Measurements from ENCODE around the gene CD68. TPM values are rescaled to one million over a fixed set of nuclear protein-coding genes. Genes with fewer than 3 reads are reported as not detected.
"Not testable (repeated sequence)": the region's sequence is repeated elsewhere in the genome, so short reads cannot be mapped to it uniquely, and the experiment has no call there.

Gene CD68
- total RNA-seq, 2 donors from 2014 or later = 20.8 to 51.1 TPM

DNA sequence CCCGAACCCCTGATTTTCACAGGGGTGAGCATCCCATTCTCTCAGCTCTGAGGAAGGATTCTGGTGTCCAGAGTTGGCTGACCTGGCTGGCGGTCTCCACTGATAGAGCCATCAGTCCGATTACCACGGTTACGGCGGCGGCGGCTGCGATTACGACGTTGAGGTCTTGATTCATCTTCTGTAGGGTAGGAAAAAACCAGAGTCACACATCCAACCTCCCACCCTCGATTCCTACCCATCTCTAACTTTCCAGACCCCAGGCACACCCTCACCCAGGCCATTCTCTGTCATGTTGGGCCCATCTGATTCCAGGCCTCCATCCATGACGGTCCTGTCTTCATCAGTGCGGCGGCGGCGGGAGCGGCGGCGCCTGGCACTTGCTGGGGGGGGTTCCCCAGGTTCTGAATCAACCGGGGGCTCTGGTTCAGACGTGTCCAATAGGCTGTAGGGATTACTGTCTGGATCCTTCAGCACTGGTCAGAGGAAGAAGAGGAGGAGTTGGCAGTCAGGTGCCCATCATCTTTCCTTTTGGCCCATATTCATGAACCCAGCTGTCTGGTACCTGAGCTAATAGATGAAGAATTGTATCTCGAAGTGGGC, 13.1 kb downstream of the CD68 start:
- no peak overlapping the region for H3K4me3 Mint-ChIP-seq
- ATAC-seq = no peak
- no peaks in the 10 kb centered on the region for H3K9me3 Mint-ChIP-seq
- peaks cover 20% of the 10 kb centered on the region for H3K36me3 Mint-ChIP-seq
- no peak overlapping the region for H3K27ac Mint-ChIP-seq
- no peak for DNase-seq (ENCODE audit: low spot score)
- H3K4me1 Mint-ChIP-seq (ENCODE audit: low read depth in 2 of 2) = no peaks in the 10 kb centered on the region
- H3K27me3 Mint-ChIP-seq = no peaks in the 10 kb centered on the region

GRCh38 chr17:7593296-7593695, 13.9 kb downstream of the CD68 start:
- Mint-ChIP-seq H3K4me3 (no peak overlapping the region), H3K27ac (no peak overlapping the region), H3K9me3 (no peaks in the 10 kb centered on the region), H3K27me3 (no peaks in the 10 kb centered on the region), H3K4me1 (ENCODE audit: low read depth in 2 of 2) (no peaks in the 10 kb centered on the region), H3K36me3 (peaks cover 20% of the 10 kb centered on the region)
- ATAC-seq = no peak
- DNase-seq (ENCODE audit: low spot score) = no peak

GRCh38 chr17:7597561-7597960, 18.1 kb downstream of the CD68 start:
- H3K4me1 Mint-ChIP-seq (ENCODE audit: low read depth in 2 of 2); DNase-seq (ENCODE audit: low spot score); ATAC-seq; H3K27ac Mint-ChIP-seq; H3K9me3 Mint-ChIP-seq; H3K4me3 Mint-ChIP-seq; H3K27me3 Mint-ChIP-seq: not testable (repeated sequence)
- H3K36me3 Mint-ChIP-seq = peaks cover 32% of the 10 kb centered on the region

GRCh38 chr17:7606280-7606679, 26.8 kb downstream of the CD68 start:
- H3K4me1 Mint-ChIP-seq (ENCODE audit: low read depth in 2 of 2) = peaks cover 9 to 15% of the 10 kb centered on the region in 2 donors
- no peak overlapping the region for H3K4me3 Mint-ChIP-seq
- H3K27me3 Mint-ChIP-seq = no peaks in the 10 kb centered on the region
- H3K9me3 Mint-ChIP-seq = no peaks in the 10 kb centered on the region
- ATAC-seq (no peak), DNase-seq (ENCODE audit: low spot score) (no peak)
- no peak overlapping the region for H3K27ac Mint-ChIP-seq
- H3K36me3 Mint-ChIP-seq = peaks cover 21% of the 10 kb centered on the region

DNA sequence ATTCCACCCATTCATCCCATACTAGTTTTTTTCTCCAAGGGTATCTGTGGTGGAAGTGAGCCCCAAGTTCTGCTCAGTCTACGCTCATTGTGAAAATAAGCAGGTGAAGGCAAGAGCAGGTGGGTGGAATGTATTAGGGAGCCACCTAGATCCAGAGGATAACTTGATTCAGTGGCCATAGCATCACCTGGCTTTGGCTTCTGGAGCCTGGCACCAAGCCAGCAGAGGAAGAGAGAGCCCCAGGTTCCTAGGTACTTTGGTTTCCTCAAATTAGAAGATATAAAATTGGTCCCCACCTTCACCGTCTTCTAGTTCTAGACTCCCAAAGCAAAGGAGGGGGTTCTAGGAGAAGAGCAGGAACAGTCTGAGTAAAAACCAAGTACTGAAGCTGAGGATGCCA, 31.2 kb downstream of the CD68 start:
- no peak overlapping the region for H3K4me3 Mint-ChIP-seq
- peaks cover 4% of the 10 kb centered on the region for H3K36me3 Mint-ChIP-seq
- H3K4me1 Mint-ChIP-seq (ENCODE audit: low read depth in 2 of 2) = peaks cover 29 to 40% of the 10 kb centered on the region in 2 donors
- no peak overlapping the region for H3K27ac Mint-ChIP-seq
- DNase-seq (ENCODE audit: low spot score) (no peak), ATAC-seq (no peak)
- no peaks in the 10 kb centered on the region for H3K27me3 Mint-ChIP-seq
- no peaks in the 10 kb centered on the region for H3K9me3 Mint-ChIP-seq

- Mint-ChIP-seq H3K27me3 (no peaks in the 10 kb centered on the region), H3K36me3 (peaks cover 4% of the 10 kb centered on the region), H3K27ac (peak overlapping the region in 1 of 2 donors; percentile 19), H3K4me1 (ENCODE audit: low read depth in 2 of 2) (peaks cover 29 to 35% of the 10 kb centered on the region in 2 donors), H3K9me3 (no peaks in the 10 kb centered on the region), H3K4me3 (peak overlapping the region; percentile 95)
- no peak for DNase-seq (ENCODE audit: low spot score)
- no peak for ATAC-seq
Measured at GRCh38 chr17:7611635-7612293, 32.3 kb downstream of the CD68 start.

DNA sequence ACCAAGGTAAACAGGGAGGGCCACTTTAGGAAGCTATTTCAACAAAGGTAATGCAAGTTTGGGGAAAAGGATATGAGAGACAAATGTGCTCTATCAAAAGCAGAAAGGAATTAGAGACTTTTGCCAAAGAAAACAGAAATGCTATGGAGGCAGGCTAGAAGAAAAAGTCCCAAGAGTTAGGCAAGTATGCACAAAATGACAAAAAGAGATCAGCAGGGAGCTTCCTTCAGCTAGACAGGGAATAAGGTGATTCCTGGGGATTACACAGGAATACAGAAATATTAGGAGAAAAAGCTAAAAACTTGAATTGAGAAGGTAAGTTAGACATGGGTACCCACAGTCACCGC, 32.8 kb downstream of the CD68 start:
- peak overlapping the region in 1 of 2 donors; percentile 19 for H3K27ac Mint-ChIP-seq
- H3K4me3 Mint-ChIP-seq = peak overlapping the region; percentile 95
- H3K9me3 Mint-ChIP-seq = no peaks in the 10 kb centered on the region
- no peak for DNase-seq (ENCODE audit: low spot score)
- ATAC-seq = no peak
- peaks cover 4% of the 10 kb centered on the region for H3K36me3 Mint-ChIP-seq
- H3K4me1 Mint-ChIP-seq (ENCODE audit: low read depth in 2 of 2) = peaks cover 29 to 35% of the 10 kb centered on the region in 2 donors
- H3K27me3 Mint-ChIP-seq = no peaks in the 10 kb centered on the region

DNA sequence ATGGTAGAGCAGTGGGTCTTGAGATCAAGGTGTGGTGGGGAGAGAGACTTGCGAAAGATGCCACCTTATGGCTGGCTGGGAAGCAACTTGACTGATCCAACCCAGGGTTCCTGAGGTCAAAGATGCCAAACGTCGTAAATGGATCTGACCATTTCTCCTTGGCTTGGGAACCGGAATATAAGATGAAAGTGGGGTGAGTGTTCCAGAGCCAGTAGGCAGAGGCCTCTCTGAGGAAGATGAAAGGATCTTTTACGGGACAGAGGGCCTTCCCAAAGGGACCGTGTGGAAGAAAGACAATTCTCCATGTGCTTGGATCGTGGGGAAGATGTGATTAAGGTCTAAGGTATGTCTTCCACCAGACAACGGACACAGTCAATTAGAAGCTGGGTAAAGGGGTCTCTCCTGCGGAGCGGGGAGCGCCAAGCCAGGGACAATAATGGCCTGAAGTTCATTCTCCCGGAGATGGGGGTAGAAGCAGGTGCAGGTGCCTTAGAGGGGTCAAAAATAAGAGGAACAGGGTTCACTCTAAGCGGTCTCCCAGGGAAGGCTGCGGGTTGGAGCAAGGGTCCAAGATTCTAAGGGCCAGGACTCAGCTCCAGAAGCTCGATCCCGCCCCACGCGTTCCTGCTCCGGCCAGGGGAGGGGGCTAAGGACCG, 34.5 kb downstream of the CD68 start:
- ATAC-seq = no peak
- Mint-ChIP-seq H3K27ac (peak overlapping the region; percentile 89 to 92), H3K9me3 (no peaks in the 10 kb centered on the region), H3K4me1 (ENCODE audit: low read depth in 2 of 2) (peaks cover 29 to 35% of the 10 kb centered on the region in 2 donors), H3K36me3 (peaks cover 4% of the 10 kb centered on the region), H3K4me3 (peak overlapping the region; percentile 95), H3K27me3 (no peaks in the 10 kb centered on the region)
- DNase-seq (ENCODE audit: low spot score) = no peak

- peak; percentile 99 for DNase-seq (ENCODE audit: low spot score)
- peaks cover 4% of the 10 kb centered on the region for H3K36me3 Mint-ChIP-seq
- peak within 1 kb of the TSS; percentile 95 for H3K4me3 Mint-ChIP-seq
- H3K4me1 Mint-ChIP-seq (ENCODE audit: low read depth in 2 of 2) = peaks cover 29 to 31% of the 10 kb centered on the region in 2 donors
- H3K27ac Mint-ChIP-seq = peak within 1 kb of the TSS; percentile 89 to 92
- no peaks in the 10 kb centered on the region for H3K9me3 Mint-ChIP-seq
- ATAC-seq = peak; percentile 97 to 98
- no peaks in the 10 kb centered on the region for H3K27me3 Mint-ChIP-seq
Measured at GRCh38 chr17:7614425-7615264, 35.2 kb downstream of the CD68 start, which contains the start of gene FXR2. Gene FXR2 (minus strand): TSS chr17:7614897. CDS start chr17:7614532, 365 bp downstream.

DNA sequence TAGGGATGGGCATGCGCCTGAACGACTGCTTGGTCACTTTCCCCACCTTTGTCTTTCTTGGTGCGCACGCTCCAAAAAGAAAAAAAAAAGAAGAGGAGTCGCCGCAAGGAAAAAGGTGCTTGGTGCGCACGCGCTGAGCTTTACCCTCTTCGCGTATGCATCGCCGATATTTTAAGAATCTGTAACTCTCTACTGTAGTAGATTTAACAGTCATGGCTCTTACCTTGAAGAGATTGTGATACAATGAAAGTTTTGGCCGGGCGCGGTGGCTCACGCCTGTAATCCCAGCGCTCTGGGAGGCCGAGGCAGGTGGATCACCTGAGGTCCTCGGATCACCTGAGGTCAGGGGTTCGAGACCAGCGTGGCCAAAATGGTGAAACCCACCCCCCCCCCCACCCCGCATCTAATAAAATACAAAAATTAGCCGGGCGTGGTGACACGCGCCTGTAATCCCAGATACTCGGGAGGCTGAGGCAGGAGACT, 35.9 kb downstream of the CD68 start:
- H3K27ac Mint-ChIP-seq = peak overlapping the region; percentile 72 to 74
- DNase-seq (ENCODE audit: low spot score) (no peak), ATAC-seq (no peak)
- no peaks in the 10 kb centered on the region for H3K9me3 Mint-ChIP-seq
- H3K4me1 Mint-ChIP-seq (ENCODE audit: low read depth in 2 of 2) = peaks cover 28 to 31% of the 10 kb centered on the region in 2 donors
- H3K36me3 Mint-ChIP-seq = peaks cover 4% of the 10 kb centered on the region
- H3K4me3 Mint-ChIP-seq = peak overlapping the region; percentile 77
- no peaks in the 10 kb centered on the region for H3K27me3 Mint-ChIP-seq

- ATAC-seq (no peak), DNase-seq (ENCODE audit: low spot score) (no peak)
- Mint-ChIP-seq H3K9me3 (no peaks in the 10 kb centered on the region), H3K4me3 (no peak overlapping the region), H3K4me1 (ENCODE audit: low read depth in 2 of 2) (peaks cover 4% of the 10 kb centered on the region in 2 donors), H3K36me3 (no peaks in the 10 kb centered on the region), H3K27me3 (no peaks in the 10 kb centered on the region), H3K27ac (no peak overlapping the region)
Measured at GRCh38 chr17:7618608-7619007, 39.2 kb downstream of the CD68 start.

DNA sequence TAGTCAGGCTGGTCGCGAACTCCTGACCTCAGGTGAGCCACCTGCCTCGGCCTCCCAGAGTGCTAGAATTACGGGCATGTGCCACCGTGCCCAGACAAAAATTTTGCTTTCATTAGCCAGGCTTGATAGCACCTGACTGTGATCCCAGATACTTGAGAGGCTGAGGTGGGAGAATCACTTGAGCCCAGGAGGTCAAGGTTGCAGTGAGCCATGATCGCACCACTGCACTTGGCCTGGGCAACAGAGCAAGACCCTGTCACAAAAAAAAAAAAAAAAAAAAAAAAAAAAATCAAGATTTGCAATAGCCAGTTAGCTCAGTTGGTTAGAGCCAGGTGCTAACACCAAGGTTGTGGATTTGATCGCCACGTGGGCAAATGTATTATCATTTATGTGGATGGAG, 41.4 kb downstream of the CD68 start:
- no peaks in the 10 kb centered on the region for H3K9me3 Mint-ChIP-seq
- ATAC-seq (no peak), DNase-seq (ENCODE audit: low spot score) (no peak)
- no peaks in the 10 kb centered on the region for H3K36me3 Mint-ChIP-seq
- no peaks in the 10 kb centered on the region for H3K27me3 Mint-ChIP-seq
- no peaks in the 10 kb centered on the region for H3K4me1 Mint-ChIP-seq (ENCODE audit: low read depth in 2 of 2)
- H3K27ac Mint-ChIP-seq = no peak overlapping the region
- no peak overlapping the region for H3K4me3 Mint-ChIP-seq

DNA sequence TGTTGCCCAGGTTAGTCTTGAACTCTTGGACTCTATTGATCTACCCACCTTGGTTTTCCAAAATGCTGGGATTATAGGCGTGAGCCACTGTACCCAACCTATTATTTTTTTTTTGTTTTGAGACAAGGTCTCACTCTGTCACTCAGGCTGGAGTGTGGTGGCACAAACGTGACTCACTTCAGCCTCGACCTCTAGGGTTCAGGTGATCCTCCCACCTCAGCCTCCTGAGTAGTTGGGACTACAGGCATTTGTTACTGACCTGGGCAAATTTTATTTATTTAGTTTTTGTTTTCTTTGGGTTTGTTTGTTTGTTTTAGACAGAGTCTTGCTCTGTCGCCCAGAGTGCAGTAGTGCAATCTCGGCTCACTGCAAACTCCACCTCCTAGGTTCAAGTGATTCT, 44.2 kb downstream of the CD68 start:
- ATAC-seq (no peak), DNase-seq (ENCODE audit: low spot score) (no peak)
- Mint-ChIP-seq H3K27me3 (no peaks in the 10 kb centered on the region), H3K36me3 (no peaks in the 10 kb centered on the region), H3K27ac (no peak overlapping the region), H3K9me3 (no peaks in the 10 kb centered on the region), H3K4me3 (no peak overlapping the region), H3K4me1 (ENCODE audit: low read depth in 2 of 2) (peaks cover 7 to 10% of the 10 kb centered on the region in 2 donors)

Data from natural killer cell treated with Interleukin-12 subunit alpha and Interleukin-12 subunit beta and Interleukin-15 and Interleukin-18, amount 100 ng/mL, for 72 hours (primary cell).